Endothelial cell of umbilical vein (primary cell): ENCODE data around the gene AFTPH. TPM values are rescaled to one million over a fixed set of nuclear protein-coding genes. Genes with fewer than 3 reads are reported as not detected.

Source experiments
- BruUV-seq: library from RNA; stranded (reverse); fragments of 400-500 nt; replicated peaks from 2 replicates; lab custom pipeline; 2021; lab: Mats Ljungman, UMichigan
- CTCF ChIA-PET: fragments of 300-600, 350-600 bp; sonication (Branson Sonifier 250); formaldehyde crosslinking; loops from one replicate; lab custom pipeline; 2021; ENCODE audit warnings: antibody characterized with exemption, inconsistent platforms; lab: Charles Lee
- POLR2A ChIA-PET: fragments of 300-600, 350-600 bp; sonication (Branson Sonifier 250); formaldehyde crosslinking; loops from one replicate; lab custom pipeline; 2021; ENCODE audit warnings: antibody characterized with exemption, inconsistent platforms; lab: Charles Lee
- DNase-seq: peaks from one replicate; pipeline ENCODE4 v3.0.0-alpha.2; 2011; ENCODE audit warnings: low read depth, low spot score
- FAIRE-seq: peaks from 2 replicates; lab custom pipeline; 2011; peaks lifted over from hg19 to GRCh38; lab: Jason Lieb, UNC
- H2AFZ ChIP-seq: 2 replicates; pipeline ENCODE4 v1.6.0; 2012; ENCODE audit warnings: low read depth, low read length, control low read depth, inconsistent platforms
- H3K27ac ChIP-seq: 2 replicates; pipeline ENCODE4 v1.5.1; 2011; ENCODE audit warnings: low read depth, mild to moderate bottlenecking, control low read depth, low read length, moderate library complexity; ENCODE audit not compliant: insufficient read depth
- H3K27me3 ChIP-seq, 2 experiments: 2 replicates each; pipeline versions ENCODE4 v1.6.0 to v1.6.1; 2011; ENCODE audit warnings: low read length in 2 of 2, mixed read lengths in 1 of 2; ENCODE audit not compliant: control insufficient read depth in 2 of 2, insufficient read depth in 2 of 2
- H3K36me3 ChIP-seq, 2 experiments: 2 replicates in 1 of 2; 3 replicates in 1 of 2; pipeline ENCODE4 v1.5.1; 2011; ENCODE audit warnings: low read length in 2 of 2, mild to moderate bottlenecking in 1 of 2, moderate library complexity in 1 of 2; ENCODE audit not compliant: control insufficient read depth in 2 of 2, insufficient read depth in 2 of 2; ENCODE audit errors: extremely low read depth in 1 of 2
- H3K4me1 ChIP-seq: 3 replicates; pipeline ENCODE4 v1.5.1; 2011; ENCODE audit warnings: mild to moderate bottlenecking, low read length; ENCODE audit not compliant: control insufficient read depth, insufficient read depth; ENCODE audit errors: extremely low read depth
- H3K4me2 ChIP-seq: 2 replicates; pipeline ENCODE4 v1.6.1; 2011; ENCODE audit warnings: low read length, control low read depth, mixed read lengths; ENCODE audit not compliant: insufficient read depth
- H3K4me3 ChIP-seq, 3 experiments: fragments of 200-600 bp in 1 of 3; sonication (generic), shearing (Covaris generic) in 1 of 3; replicated peaks in 1 of 3; 2 replicates each; pipeline ENCODE4 v1.5.1; 2011 to 2016; ENCODE audit warnings: control low read depth in 3 of 3, low read length in 3 of 3, mild to moderate bottlenecking in 2 of 3, inconsistent platforms in 1 of 3, low read depth in 1 of 3, moderate library complexity in 1 of 3; ENCODE audit not compliant: insufficient read depth in 1 of 3
- H3K79me2 ChIP-seq: 2 replicates; pipeline ENCODE4 v1.6.0; 2012; ENCODE audit warnings: low read length, inconsistent platforms; ENCODE audit not compliant: control insufficient read depth, insufficient read depth
- H3K9ac ChIP-seq: replicated peaks from 2 replicates; pipeline ENCODE3; 2011; ENCODE audit warnings: low read length, control low read depth; ENCODE audit not compliant: insufficient read depth; ENCODE audit errors: extremely low read depth
- H3K9me1 ChIP-seq: replicated peaks from 3 replicates; pipeline ENCODE4 v1.6.0; 2011; ENCODE audit warnings: mild to moderate bottlenecking, low read length; ENCODE audit not compliant: control insufficient read depth, insufficient read depth; ENCODE audit errors: extremely low read depth
- H3K9me3 ChIP-seq: replicated peaks from 2 replicates; pipeline ENCODE4 v1.5.1; 2012; ENCODE audit warnings: low read length, inconsistent platforms; ENCODE audit not compliant: control insufficient read depth, insufficient read depth
- H4K20me1 ChIP-seq: replicated peaks from 2 replicates; pipeline ENCODE3; 2011; ENCODE audit warnings: mild to moderate bottlenecking, low read length; ENCODE audit not compliant: control insufficient read depth, insufficient read depth; ENCODE audit errors: extremely low read depth
- EZH2 ChIP-seq: IDR thresholded peaks from 2 replicates; pipeline ENCODE4 v1.6.1; 2012; ENCODE audit warnings: borderline replicate concordance, low read depth, mild to moderate bottlenecking, moderate library complexity, low read length, inconsistent platforms; ENCODE audit not compliant: severe bottlenecking
- GATA2 ChIP-seq: IDR thresholded peaks from 2 replicates; pipeline ENCODE4 v1.7.0; 2011; ENCODE audit warnings: low read depth, mild to moderate bottlenecking, moderate library complexity, mixed read lengths, low read length; ENCODE audit not compliant: insufficient read length, insufficient read depth
- JUN ChIP-seq: IDR thresholded peaks from 2 replicates; pipeline ENCODE4 v1.6.1; 2011; ENCODE audit warnings: borderline replicate concordance, low read depth; ENCODE audit not compliant: insufficient read length, insufficient read depth
- MYC ChIP-seq: IDR thresholded peaks from one replicate; pipeline ENCODE4 v1.6.1; 2011; ENCODE audit warnings: mild to moderate bottlenecking, low read depth, low read length
- POLR2AphosphoS5 ChIP-seq: IDR thresholded peaks from 2 replicates; pipeline ENCODE4 v1.6.1; 2012; ENCODE audit warnings: low read depth, mild to moderate bottlenecking, control low read depth, low read length, moderate library complexity; ENCODE audit not compliant: insufficient read depth
- dilution Hi-C: fragments of 300-500 bp; cut with MboI; formaldehyde crosslinking; loops from one replicate; pipeline ENCODE4 v1.15.0; 2019; ENCODE audit warnings: low sequenced_read_pairs; ENCODE audit not compliant: extremely low pct_ligation_motif_present
- intact Hi-C: fragments of 100-400 bp; cut with micrococcal nuclease; formaldehyde crosslinking; loops from one replicate; pipeline ENCODE4 v1.10.0; 2022
- polyA plus RNA-seq, 4 experiments: library from polyadenylated mRNA; depleted of rRNA in 3 of 4; stranded (reverse) in 3 of 4; unstranded in 1 of 4; fragments of >200 nt; gene quantifications; 2 replicates each; pipeline versions ENCODE4 v1.2.1 to v1.2.3, GENCODE V29; 2011 to 2012; ENCODE audit warnings: missing spikeins in 1 of 4
- total RNA-seq: library from RNA; stranded (reverse); gene quantifications from 2 replicates; pipeline ENCODE4 v1.2.3, GENCODE V29; 2021
- TF ChIP-seq, protein P1 (sequence below): IDR thresholded peaks from 2 replicates; pipeline ENCODE4 v1.6.1; 2011; ENCODE audit not compliant: insufficient read depth, insufficient read length
- TF ChIP-seq, protein P2 (sequence below), 2 donors: IDR thresholded peaks; 1 replicate in 1 of 2; 2 replicates in 1 of 2; pipeline ENCODE4 v1.5.1; 2011; ENCODE audit warnings: low read length in 2 of 2, mild to moderate bottlenecking in 2 of 2, moderate library complexity in 2 of 2, control low read depth in 1 of 2, inconsistent platforms in 1 of 2, low read depth in 1 of 2; ENCODE audit not compliant: insufficient read depth in 1 of 2; ENCODE audit errors: extremely low read depth in 1 of 2

Gene AFTPH
- total and polyA plus RNA-seq, 2 donors (not counting 3 experiments of a cell fraction or from before 2014, with no cell fraction given), result 6.9 to 15.3 TPM

DNA sequence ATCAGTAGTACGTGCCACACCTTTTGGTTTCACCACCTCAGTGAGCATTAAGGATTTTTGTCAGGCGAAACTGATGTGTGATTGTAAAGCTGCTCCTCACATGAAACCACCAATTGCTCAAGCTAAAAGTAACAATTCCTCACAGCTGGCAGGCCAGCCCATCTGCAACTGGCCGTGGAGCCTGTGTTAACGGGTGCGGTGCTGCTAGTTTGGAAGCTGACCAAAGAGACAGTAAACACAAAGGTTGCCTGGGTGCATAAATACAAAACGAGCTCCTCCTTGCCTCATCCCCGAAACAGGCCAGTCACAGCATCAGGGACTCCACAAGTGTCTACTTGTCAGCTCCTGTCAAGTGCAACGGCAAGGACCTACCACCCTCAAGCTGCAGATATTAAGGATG lies 38.2 kb upstream of the AFTPH start:
- DNase-seq (no peak), FAIRE-seq (no peak)
- Histone ChIP-seq H3K4me3 (no peak overlapping the region), H3K9ac (no peak overlapping the region), H3K27ac (no peak overlapping the region), H3K9me3 (no peaks in the 10 kb centered on the region), H4K20me1 (no peaks in the 10 kb centered on the region), H3K27me3 (peaks cover 11 to 19% of the 10 kb centered on the region in 2 experiments), H3K36me3 (no peaks in the 10 kb centered on the region), H3K79me2 (no peaks in the 10 kb centered on the region), H2AFZ (no peak overlapping the region), H3K4me2 (no peak overlapping the region), H3K4me1 (peaks cover 20% of the 10 kb centered on the region), H3K9me1 (no peaks in the 10 kb centered on the region)
- CTCF ChIA-PET, result interaction anchor here (0.7 to 3.1 kb wide), 9 partner anchors 9 to 436 kb away, joined by 3 to 23 read pairs (median 4); no protein-coding TSS in a partner anchor
- no TSS peak for BruUV-seq
- dilution Hi-C loops (no loop called here), intact Hi-C loops (no loop called here)
- POLR2A ChIA-PET, result no interaction called here
- TF ChIP-seq JUN, result no peak
- TF ChIP-seq GATA2, result no peak
- TF ChIP-seq, protein P1, sequence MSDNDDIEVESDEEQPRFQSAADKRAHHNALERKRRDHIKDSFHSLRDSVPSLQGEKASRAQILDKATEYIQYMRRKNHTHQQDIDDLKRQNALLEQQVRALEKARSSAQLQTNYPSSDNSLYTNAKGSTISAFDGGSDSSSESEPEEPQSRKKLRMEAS, result no peak
- TF ChIP-seq POLR2AphosphoS5, result no peak
- TF ChIP-seq MYC, result no peak
- TF ChIP-seq, protein P2, sequence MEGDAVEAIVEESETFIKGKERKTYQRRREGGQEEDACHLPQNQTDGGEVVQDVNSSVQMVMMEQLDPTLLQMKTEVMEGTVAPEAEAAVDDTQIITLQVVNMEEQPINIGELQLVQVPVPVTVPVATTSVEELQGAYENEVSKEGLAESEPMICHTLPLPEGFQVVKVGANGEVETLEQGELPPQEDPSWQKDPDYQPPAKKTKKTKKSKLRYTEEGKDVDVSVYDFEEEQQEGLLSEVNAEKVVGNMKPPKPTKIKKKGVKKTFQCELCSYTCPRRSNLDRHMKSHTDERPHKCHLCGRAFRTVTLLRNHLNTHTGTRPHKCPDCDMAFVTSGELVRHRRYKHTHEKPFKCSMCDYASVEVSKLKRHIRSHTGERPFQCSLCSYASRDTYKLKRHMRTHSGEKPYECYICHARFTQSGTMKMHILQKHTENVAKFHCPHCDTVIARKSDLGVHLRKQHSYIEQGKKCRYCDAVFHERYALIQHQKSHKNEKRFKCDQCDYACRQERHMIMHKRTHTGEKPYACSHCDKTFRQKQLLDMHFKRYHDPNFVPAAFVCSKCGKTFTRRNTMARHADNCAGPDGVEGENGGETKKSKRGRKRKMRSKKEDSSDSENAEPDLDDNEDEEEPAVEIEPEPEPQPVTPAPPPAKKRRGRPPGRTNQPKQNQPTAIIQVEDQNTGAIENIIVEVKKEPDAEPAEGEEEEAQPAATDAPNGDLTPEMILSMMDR (IDR thresholded peaks at IDR 0.05; ENCODE audit: extremely low read depth in 1 of 2, insufficient read depth in 1 of 2, low read depth in 1 of 2, low read length in 2 of 2), result no peak
- TF ChIP-seq EZH2, result peak; percentile 19
